ENCODE results near the gene DAP.

- TF ChIP-seq CTCF (conservative IDR thresholded peaks at IDR 0.05; ENCODE audit: low read depth, low read length) (no peak), EZH2 (IDR thresholded peaks at IDR 0.05; ENCODE audit: borderline replicate concordance, low read depth, low read length, poor library complexity, severe bottlenecking) (no peak)
Measured at GRCh38 chr5:10704949-10705621, 55.9 kb downstream of the DAP start.

Data from A673 (cell line).